Activated naive CD4-positive, alpha-beta T cell treated with Interleukin-2 at 50 U/mL for 16 hours (primary cell): ENCODE results near the gene LRIG1.

ENCODE experiments used
- DNase-seq: peaks from one replicate; pipeline ENCODE4 v3.0.0-alpha.2; 2020

Gene LRIG1

DNA sequence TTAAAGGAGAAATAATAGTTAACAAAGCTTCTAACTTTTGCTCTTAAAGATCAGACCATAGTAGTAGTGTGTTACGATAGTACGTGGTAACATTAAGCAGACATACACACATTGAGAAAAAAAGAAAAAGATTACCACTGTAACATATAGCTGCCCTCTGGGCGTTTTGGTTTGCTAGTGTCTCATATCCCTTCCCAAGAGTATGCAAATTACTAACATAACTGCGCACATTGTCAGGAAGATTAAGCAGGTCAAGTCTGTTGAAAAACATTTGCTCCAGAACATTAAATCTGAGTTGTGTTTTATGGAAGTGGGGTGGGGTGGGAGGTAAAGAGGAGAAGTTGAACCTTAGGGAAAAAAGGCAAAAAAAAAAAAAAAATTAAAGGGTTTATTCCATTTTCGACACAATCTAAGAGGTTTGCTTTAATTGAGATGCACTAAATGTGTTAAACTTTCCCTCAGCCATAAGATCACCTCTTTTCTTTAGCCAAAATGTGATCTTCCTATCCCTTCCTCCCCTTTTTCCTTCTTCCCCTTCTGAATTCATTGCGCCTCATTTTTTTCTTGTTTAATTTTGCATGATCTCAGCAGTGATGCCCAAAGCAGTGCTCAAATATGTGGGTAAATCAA lies 1.5 kb upstream of the LRIG1 start:
- DNase-seq: no peak

DNA sequence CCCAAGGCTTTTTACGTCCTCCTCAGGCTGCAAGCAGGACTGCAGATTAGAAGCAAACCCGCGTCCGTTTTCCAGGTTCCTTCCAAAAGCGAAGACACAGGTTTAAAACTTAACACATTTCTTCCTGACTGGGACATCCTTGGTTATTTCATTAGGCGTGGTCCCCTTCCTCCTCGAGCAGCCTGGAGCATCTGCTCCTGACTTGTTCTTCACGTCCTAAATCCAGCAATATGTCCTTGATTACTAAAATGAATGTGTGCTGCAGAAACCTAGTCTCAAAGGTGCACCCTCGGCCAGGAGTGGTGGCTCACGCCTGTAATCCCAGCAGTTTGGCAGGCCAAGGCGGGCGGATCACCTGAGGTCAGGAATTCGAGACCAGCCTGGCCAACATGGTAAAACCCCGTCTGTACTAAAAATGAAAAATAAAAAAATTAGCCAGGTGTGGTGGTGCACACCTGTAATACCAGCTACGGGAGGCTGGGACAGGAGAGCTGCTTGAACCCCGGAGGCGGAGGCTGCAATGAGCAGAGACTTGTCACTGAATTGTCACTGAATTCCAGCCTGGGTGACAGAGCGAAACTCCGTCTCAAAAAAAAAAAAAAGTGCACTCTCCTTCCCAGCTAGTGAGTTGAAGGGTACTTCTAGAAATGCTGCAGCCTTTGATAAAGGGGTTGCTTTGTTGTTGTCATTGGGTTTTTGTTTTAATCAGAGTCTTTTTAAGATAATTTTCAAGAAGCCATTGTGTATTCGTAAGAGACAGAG lies 842 bp upstream of the LRIG1 start:
- no peak for DNase-seq

DNA sequence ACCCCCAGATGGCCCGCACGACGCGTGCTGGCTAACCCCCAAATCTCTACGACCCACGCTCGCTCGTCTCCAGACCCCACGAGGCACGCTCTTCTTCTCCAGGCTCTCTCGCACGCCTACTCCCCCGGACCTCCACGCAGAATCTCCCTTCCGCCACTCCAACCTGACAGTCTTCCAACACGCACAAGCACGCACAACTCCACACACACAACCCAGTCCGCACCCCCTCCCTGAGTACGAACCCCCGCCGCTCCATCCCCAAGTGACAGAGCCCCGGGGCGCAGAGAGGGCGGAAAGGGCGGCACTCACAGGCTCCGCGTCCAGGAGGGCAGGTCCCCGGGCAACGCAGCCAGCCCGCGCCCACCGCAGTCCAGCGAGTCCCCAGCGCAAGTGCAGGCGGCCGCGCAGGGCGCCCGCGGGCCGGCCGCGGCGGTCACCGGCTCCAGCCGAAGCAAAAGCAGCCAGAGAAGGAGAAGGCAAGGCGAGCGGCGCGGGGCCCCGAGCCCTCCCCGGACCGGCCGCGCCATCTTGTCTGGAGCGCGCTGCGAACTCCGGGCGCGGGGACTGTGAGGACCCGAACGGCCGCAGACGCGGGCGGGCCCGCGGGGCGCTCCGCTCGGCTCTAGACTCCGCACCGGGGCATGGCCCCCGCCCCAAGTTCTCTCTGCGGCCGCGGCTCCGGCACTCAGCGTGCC lies 794 bp downstream of the LRIG1 start:
- DNase-seq: peak; percentile 56

DNA sequence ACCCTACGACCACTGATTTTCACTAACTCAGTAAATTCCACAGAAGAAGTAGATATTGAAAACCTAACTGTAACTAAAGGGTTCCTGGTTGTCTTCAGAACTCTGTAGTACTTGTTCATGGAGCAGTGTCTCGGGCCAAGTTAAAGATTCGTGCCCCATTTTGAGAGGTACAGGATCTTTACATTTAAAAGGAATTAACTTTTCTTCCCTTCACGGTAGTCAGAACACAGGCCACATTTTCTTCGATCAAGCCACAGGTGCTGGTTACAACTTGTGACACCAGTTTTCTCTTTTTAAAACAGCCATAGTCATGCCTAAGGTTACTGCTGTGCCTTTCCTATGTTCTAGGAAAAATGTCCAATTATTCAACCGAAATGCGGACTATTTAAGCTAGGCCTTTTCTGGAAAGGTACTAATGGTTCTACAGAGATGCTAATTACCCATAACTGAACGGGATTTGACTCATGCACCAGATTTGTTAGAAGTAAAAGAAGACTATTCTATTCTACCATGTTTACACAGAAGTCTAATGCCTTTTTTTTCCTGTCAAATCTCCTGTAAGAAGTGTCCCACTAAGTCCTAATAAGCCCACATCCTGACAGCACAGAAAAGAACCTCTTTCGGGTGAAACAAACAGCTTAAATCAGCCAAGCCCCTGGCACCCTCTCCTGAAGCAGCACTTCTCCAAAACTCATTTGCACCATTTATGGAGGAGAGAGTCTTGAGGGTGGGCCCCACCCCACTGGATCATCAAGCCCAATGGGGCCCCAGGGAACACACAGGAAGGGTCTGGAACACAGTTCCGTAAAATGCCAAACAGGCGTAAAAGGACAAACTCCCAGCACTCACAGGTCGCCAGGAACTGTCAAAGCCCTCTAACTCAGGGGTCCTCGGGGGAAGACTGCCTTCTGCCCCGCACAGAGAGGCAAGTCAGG lies 1.9 kb downstream of the LRIG1 start:
- no peak for DNase-seq

DNA sequence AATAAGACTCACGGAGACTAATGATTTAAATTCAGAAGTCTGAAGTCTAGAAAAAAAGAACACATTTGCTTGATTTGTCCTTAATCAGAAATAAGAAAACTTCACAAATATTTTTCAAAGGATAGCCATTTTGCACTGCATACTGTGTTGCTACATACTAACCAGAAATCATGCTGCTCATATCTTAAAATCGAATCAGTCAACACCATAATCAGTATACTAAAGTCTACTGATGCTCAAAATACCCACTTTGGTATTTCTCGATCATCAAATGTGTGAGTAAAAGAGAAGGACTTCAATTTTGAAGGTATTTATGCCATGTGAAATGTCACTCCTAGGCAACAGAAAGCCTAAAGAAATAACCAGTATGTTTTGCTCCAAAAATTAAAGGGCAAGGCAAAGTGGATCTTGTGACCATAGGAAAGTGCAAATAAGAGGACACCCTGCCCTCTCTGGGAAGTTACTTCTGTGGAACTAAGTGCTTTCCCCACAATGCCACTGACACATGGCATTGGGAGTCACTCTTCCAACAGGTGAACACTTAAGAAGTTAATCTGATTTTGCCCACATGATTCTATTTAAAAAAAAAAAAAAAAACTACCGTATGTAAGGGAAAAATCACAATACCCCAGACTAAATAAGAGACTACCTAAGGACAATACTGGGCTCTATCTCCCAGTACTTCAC lies 2.7 kb downstream of the LRIG1 start:
- no peak for DNase-seq

DNA sequence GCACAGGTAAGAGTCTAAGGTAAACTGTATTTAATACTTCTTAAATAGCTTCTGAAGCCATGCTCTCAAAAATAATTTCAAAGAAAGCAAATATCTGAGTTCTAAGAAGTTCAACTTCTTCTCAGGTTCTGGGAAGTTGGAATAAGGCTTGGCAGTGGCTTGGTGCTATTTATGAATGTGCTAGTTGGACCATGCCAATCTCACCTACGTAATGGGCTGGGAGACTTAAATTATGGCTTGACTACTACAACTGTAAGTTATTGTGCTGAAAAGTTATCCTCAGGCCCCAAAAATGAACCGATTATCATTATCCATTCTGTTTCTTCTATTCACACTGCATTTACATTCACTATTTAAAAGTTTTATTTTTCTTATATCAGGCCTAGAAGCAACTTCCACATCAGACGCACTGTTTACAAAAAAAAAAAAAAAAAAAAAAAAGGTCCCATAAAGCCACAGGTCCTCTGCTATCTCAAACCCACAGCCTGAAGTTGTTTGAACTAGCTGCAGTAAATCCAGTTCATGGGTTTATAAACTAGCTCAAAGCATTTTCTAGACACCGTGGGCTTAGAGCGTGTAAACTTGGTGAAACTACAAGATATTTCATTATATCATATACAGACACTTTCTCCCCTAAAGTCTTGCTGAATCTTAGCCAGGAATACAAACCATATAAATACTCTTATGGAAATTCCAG lies 3.4 kb downstream of the LRIG1 start:
- DNase-seq: no peak

DNA sequence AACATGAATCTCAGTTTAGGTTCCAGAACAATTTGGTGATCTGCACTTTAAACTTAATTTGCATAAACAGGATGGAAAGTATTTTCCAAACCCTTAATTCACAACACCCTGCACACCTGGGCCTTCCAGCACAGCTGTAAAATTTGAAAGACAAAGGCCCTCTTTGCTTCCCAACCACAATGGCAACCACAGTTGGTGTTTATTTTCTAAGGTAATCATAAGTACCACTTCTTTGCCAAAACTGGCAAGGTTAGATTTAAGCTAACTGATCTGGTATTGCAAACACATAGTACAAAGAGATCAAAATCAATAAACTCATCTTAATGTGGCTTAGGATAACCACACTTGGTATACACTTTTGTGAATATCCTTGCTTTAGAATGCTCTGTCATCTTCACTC lies 4.1 kb downstream of the LRIG1 start:
- no peak for DNase-seq

DNA sequence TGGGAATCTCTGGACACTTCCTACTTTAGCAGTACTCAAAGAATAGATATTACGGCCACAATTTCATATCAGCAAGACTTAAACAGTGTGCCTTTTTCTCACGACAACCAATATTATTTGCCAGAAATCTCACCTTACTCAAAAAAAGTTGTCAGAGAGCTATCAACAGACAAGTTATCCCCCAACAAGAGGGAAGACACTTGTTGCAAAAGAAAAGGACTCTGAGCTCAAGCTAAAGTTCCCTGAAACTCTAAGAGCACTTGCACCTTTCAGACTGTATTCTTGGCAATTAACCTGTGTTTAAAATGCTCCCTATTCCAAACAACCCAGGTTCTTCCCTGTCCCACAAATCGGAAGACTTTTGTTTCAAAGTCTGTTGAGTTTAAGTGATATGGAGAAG lies 4.5 kb downstream of the LRIG1 start:
- no peak for DNase-seq

DNA sequence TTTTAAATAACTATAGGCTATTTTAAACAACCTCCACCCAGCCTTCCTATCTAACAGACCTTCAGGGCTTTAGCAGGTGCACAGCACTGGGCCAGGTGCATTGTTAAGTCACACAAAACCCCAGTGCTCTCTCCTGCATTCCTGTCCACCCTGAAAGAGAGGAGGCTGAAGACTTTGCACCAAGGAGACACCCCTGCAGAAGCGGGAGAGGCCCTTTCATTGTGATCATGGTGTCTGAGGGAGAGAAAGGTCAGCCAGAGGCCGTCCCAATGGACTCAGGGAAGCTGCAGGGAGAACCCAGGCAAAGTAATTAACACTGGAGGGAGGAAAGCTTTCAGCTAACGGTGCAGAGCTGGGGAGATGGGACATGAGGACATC lies 5.2 kb downstream of the LRIG1 start:
- no peak for DNase-seq

DNA sequence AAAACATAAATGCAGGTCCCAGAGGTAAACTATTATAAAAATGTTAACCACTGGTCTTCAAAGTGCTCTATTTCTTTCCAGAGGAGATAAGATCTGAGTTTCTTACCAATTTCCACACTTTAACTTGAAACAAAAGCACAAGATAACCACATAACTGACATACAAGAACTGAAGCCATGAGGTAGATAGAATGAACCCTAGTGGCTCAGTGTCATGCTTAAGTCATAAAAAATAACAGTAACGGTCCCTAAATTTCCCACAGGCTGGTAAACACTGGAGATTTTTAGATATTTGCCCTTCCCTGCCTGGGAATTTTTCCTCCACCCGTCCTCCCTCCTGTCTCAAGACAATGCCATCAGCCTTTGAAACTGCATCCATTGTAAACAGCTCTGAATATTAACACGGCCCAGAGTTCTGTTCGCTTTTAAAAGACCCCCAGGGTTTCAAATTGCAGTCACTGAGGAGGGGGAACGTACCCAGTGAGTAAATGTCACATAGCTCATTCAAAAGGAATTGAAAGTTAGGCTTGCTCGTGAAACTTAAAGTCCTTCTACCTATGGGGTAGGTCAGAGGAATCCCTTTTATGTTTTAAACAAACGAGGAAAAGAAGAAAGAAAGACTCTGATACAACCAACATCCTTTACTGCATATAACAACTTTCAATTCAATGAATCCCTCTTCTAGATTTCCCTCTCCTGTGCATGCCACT lies 5.7 kb downstream of the LRIG1 start:
- DNase-seq: no peak

DNA sequence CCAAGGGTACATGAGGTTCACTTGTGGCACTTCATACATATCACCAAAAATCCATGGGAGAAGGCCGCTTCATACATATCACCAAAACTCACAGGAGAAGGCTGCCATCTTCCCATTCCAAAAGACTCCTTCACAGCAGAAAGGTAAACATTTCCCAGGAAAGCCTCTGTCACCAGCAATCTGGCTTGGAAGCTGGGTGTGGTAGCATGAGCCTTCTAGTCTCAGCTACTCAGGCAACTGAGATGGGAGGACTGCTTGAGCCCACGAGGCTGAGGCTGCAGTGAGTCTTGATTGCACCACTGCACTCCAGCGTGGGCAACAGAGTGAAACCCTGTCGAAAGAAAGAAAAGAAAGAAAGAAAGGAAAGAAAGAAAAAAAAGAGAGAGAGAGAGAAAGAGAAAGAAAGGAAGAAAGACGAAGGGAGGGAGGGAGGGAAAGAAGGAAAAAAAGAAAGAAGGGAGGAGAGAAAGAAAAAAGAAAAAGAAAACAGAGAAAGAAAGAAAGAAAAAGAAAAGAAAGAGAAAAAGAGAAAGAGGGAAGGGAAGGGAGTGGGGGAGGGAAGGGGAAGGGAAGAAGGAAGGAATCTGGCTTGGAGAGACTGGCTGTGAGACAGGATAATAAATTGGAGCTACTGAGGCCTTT lies 7.2 kb downstream of the LRIG1 start:
- DNase-seq: no peak

DNA sequence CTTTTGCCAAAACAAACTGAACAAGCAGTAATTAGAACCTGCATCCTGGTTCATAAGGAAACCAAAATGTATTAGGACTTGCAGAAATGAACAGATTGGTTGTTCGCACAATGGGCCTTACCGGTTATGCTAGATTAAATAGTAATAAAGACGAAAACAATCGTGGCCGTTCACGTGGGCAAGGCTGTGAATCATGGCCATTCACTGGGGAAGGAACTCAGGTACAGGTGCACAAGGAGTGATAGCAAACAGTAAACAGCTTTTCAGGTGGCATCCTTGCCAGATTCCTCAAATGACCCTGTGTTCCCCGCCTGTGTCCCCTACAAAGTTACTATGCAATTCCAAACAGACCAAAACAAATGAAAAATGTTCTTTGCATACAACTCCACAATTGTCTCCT lies 8.2 kb downstream of the LRIG1 start:
- no peak for DNase-seq

DNA sequence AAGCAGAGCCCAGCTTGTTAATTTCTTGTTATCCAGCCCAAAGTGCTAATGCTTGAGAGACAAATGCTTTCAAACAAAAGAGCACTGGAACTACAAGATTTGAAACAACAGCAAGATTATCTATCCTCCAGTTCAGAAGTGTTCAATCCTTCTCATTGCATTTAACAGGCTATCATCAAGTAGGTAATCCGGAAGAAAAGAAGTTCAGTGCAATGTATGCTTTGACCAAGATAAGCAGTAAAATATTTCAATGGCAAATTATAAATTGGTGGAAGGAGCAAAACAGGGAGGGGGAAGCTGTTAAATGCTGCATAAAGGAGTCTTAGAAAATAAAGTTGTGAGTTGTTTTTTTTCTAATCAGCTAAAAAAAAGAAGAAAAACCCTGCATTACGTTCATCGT lies 8.8 kb downstream of the LRIG1 start:
- DNase-seq: no peak

DNA sequence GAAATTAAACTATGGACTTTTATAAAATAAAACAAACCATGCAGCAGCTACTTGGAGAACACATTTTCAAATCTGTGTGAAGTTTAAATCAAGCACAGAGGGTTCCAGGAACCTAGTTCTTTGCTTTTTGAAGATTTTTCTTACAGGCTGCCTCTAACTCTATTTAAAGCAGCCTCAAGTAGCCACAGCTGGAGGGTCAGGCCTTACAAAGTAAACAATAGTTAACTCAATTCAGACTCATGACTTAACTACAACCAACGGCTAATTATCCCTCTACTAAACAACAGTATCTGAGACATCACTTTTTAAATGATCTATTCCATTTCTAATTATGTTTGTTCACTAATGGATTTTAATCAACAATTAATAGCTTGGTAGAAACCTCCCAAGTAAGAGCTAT lies 9.8 kb downstream of the LRIG1 start:
- DNase-seq: no peak

DNA sequence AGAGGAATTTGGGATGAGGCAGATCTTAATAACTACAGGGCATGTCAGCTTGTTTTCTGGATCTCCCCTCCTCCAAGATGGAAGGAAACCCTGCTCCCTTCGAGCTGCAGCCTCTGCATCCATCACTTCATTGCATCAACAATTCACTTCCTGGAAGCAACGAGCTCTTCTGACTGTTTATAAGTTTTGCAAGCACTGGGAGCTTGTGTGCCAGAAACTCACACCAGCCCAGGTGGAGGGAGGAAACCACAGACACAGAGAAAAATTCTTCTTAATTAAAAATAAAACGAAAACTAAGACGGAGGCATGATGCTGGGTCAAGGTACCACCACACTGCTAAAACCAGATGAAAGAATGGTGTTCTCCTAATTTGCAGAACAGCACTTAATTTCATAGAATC lies 10.6 kb downstream of the LRIG1 start:
- DNase-seq: peak; percentile 23

DNA sequence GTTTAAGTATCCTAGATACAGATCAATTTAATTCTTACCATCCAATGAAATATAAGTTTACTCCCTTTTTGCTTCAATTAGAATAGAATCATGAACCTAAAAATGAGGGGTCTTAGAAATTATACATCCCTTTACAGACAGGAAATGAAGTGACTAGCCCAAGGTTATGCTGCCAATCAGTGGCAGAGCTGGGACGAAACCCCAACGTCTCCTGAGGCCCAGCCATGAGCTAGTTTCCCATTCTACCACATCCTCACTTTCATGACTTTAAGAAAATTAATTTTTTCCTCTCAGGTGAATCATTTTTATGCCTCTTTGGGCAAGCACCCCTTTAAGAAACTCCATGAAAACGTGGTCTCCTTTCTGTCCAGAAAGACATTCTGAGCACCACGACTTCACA lies 11.2 kb downstream of the LRIG1 start:
- DNase-seq: peak; percentile 29

DNA sequence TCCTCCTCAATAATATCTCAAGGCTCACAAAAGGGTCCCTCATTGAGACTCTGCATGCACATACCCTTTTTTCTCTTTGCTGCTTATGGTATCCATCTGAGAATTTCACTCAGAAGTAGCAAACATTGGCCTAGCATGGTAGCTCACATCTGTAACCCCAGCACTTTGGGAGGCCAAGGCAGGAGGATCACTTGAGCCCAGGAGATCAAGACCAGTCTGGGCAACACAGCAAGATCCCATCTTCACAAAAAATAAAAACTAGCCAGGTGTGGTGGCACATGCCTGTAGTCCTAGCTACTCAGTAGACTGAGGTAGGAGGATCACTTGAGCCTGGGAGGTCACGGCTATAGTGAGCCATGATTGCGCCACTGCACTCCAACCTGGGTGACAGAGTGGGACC lies 11.7 kb downstream of the LRIG1 start:
- no peak for DNase-seq

DNA sequence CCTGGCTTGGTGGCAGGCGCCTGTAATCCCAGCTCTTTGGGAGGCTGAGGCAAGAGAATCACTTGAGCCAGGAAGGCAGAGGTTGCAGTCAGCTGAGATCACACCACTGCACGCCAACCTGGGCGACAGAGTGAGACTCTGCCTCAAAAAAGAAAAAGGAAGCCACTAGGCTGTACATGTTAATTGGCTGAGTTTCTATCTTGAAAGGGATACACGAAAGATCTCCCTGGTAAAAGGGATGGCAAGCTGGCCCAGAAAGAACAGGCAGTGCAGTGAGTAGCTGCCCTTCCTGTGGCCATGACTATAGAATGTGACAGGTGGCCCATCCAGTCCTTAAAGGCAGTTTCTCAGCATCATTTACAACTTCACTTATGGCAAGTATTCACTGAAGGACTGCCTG lies 12.3 kb downstream of the LRIG1 start:
- DNase-seq: no peak

DNA sequence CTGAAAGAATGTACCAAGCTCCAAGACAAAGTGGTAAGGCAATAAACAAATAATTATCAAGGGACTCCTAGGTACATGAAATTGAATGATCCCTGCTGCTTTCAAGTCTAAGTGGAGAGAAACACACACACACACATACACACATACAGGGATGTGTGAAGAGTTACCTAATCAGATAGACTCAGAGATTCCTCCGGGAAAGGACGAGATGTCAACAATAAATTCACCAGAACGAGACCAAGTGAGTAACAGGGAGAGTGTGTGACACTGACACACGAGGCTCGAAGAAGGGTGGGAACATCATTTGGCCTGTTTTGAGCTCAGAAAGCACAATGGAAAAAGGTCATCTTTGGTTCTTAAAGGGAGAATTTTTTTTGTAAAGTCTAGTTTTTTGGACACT lies 13.4 kb downstream of the LRIG1 start:
- no peak for DNase-seq

DNA sequence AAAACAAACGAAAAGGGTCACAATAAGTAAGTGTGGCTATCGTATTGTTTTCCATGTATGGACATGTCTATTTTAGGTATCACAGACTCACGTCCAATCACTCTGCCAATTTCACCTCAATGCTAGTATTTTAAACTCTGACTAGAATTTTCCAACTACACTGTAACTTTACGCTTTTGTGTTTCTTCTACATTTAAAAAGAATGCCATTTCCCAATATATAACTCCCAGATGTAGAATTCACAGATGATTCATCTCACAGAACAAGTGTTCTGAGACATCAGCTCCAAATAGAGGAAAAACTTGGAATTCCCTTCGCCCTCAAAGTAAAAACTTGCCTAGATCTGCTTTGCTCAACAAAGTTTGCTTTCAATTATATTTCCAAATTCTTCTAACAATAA lies 14.2 kb downstream of the LRIG1 start:
- no peak for DNase-seq

DNA sequence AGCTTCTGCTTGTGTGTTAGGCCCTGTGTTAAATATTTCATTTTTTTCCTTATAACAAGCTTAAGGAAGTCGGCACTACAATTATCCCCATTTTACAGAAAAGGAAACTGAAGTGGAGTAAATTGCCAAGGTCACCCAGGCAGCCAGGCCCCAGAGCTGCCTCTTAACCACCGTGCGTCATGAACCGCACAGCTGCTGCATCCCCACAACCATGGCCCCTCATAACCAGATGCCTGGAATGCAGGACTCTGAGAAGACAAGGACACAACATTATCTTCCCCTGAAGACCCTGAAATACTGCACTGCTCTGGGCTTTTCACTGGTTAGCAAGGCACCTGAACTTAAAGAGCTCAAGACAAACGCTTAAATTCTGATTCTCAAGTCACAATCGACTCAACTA lies 14.6 kb downstream of the LRIG1 start:
- no peak for DNase-seq
